Measurements from ENCODE around the gene XRCC1.
"Not testable (repeated sequence)": the region's sequence is repeated elsewhere in the genome, so short reads cannot be mapped to it uniquely, and the experiment has no call there.

The XRCC1 gene

GRCh38 chr19:43599635-43600295 is 24.4 kb upstream of the XRCC1 start:
- no peak for DNase-seq

DNA sequence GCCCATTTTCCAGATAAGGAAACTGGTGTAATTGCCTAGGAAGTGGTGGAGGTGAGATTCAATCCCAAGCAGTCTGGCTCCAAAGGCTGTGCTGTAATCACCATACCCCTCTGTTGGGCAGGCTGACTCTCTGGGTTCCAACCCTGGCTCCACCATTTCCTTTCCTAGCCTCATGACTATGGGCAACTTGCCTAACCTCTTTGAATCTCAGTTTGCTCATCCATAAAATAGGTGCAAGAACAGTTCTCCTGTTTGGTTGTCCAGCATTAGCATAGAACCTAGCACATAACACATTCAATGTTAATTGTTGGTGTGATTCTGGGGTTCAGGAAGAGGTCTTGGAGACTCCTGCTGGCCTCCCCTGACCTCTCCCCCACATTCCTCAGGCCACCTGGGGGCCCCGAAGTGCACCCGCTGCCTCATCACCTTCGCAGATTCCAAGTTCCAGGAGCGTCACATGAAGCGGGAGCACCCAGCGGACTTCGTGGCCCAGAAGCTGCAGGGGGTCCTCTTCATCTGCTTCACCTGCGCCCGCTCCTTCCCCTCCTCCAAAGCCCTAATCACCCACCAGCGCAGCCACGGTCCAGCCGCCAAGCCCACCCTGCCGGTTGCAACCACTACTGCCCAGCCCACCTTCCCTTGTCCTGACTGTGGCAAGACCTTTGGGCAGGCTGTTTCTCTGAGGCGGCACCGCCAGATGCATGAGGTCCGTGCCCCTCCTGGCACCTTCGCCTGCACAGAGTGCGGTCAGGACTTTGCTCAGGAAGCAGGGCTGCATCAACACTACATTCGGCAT is 23.3 kb upstream of the XRCC1 start:
- no peak for DNase-seq

GRCh38 chr19:43597876-43598275 is 22.5 kb upstream of the XRCC1 start:
- DNase-seq: no peak

- DNase-seq: no peak
These were observed 21.6 kb upstream of the XRCC1 start for GRCh38 chr19:43596842-43597461.

GRCh38 chr19:43595999-43596841 is 20.9 kb upstream of the XRCC1 start, which contains the start of the genes IRGQ and ZNF576:
Gene IRGQ, minus strand, starts transcription at chr19:43596134. Its CDS starts 796 bp downstream, at chr19:43595338.
Gene ZNF576, plus strand, starts transcription at chr19:43596595. Its CDS starts 514 bp downstream, at chr19:43597109.
- DNase-seq: peak; percentile 100

DNA sequence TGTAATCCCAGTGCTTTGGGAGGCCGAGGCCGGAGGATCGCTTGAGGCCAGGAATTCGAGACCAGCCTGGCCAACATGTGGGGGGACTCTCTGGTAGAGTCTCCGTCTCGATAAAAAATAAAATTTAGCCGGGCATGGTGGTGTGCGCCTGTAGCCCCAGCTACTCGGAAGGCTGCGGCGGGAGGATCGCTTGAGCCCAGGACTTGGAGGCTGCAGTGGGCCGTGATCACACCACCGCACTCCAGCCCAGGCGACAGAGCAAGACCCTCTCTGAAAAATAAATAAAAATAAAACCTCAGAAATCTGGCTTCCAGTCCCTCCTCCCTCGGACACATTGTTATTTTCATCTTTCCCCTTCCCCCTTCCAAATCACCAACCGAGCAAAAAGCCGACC is 20.3 kb upstream of the XRCC1 start:
- no peak for DNase-seq

GRCh38 chr19:43594710-43595604 is 19.6 kb upstream of the XRCC1 start:
- DNase-seq: peak; percentile 58 to 65

- no peak for DNase-seq
These were observed 18.9 kb upstream of the XRCC1 start for GRCh38 chr19:43594081-43594697.

DNA sequence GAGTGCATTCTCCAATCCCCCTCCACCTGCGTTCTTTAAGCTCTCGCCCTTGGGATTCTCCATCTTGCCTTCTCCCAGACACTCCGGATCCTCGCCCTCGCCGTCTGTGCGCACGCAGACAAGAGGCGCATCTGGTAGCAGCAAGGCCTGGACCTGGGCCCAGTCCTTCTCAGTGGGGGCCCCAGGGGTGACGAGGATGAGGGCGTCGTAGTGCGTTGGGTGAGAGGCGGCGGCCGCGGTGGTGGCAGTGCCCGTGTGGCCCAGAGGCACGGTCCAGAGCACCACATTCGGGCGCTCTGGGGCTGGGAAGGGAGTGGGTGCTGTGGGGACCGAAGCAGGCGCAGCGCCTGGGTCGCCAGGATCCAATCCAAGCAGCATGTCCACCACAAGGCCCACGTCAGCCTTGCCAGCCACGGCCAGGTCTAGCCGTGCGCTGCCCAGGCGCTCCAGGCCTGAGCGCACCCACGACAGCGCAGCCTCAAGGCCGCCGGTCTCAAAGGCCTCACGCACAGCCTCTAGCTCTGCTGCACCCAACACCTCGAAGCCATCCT is 17.5 kb upstream of the XRCC1 start:
- DNase-seq: no peak

- DNase-seq: no peak
These were observed 16.8 kb upstream of the XRCC1 start for GRCh38 chr19:43591904-43592772.

- DNase-seq: no peak
These were observed 14.4 kb upstream of the XRCC1 start for GRCh38 chr19:43589678-43590077.

DNA sequence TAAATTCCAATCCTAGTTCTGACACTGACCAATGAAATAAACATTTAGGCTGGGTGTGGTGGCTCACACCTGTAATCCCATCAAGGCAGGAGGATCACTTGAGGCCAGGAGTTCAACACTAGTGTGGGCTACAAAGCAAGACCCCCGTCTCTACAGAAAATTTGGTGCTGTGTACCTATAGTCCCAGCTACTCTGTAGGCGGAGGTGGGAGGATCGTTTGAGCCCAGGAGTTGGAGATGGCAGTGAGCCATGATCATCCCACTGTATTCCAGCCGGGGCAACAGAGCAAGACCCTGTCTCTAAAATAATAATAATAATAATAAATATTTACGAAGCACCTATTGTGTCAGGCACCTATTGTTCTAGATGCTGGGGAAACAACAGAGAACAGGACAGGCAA is 13.9 kb upstream of the XRCC1 start:
- no peak for DNase-seq

DNA sequence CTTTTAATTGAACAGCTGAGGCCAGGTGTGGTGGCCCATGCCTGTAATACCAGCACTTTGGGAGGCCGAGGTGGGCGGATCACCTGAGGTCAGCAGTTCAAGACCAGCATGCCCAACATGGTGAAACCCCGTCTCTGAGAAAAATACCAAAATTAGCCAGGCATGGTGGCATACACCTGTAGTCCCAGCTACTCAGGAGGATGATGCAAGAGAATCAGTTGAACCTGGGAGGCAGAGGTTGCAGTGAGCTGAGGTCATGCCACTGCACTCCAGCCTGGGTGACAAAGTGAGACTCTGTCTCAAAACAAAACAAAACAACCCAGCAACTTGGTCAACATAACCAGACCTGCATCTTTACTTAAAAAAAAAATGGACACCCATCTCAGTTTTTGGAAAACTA is 11.7 kb upstream of the XRCC1 start:
- not testable (repeated sequence) for DNase-seq

DNA sequence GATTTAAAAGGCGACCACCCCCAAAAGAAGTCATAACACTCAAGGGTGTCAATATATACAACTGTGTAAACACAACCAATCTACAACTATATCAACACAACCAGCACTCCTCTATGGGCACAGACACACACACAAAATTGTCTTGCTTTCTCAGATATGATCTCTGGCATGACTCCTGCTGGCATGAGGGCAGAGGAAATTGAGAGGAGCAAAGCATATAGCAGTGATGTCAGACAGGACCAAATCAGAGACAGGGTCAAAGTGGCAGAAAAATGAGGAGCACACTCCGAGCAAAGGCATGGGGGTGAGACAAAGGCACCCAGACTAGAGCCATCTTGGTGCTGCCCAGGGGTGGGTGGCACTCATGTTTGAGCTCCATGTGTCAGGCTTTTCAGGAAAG is 11.0 kb upstream of the XRCC1 start:
- DNase-seq: no peak

DNA sequence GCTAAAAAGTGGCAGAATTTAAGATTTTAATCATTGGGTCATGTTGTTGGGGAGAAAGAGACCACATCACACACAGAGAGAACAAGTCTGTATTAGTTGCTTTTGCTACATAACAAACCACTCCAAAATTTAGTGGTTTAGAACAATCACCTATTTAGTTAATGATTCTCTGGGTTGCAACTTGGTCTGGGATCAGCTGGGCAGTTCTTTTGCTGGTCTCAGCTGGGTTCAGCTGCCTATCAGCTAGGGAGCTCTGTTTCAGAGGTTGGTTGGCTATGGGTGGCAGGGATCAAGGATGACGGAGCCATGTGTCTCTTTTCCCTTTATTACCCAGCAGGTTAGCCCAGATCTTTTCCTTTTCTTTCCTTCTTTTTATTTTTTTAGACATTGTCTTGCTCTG is 9.2 kb upstream of the XRCC1 start:
- DNase-seq: no peak

- DNase-seq: no peak
These were observed 7.2 kb upstream of the XRCC1 start for GRCh38 chr19:43582495-43582894.

DNA sequence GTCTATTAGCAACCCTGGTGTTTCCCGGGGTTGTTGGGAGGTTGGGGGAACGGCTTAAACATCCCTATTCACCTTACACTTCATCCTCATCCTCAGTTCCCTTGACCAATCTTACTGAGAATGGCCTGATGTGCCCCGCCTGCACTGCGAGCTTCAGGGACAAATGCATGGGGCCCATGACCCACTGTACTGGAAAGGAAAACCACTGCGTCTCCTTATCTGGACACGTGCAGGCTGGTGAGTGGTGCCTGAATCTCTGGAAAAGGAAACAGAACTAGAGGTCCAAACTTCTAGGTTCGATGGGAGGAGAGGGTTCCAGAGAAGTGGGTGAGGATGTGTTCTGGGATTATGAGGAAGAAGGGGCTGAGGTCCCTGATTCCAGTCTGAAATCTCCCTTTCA is 6.1 kb upstream of the XRCC1 start:
- DNase-seq: no peak

DNA sequence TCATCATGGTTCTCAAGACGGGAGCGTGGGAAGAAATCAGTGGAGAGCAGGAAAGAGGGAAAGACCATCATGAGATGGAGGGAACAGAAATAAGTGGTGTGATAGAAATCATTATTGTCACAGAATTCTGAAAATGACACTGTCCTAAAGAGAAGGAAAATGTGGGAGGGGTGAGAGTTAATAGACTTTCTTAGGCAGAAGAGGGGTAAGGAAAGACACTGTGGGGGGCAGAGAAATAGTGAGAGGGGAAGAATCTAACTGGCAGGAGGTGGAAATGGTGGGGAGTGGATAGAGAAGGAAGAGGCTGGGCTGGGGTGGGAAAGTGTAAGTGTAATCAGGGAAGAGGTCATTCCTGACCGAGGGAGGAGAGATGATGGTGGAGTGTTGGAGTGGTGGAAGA is 3.5 kb upstream of the XRCC1 start:
- no peak for DNase-seq

- no peak for DNase-seq
These were observed 890 bp upstream of the XRCC1 start for GRCh38 chr19:43575955-43576878.

Measured in activated CD4-positive, alpha-beta T cell treated with anti-CD3 and anti-CD28 coated beads, Interleukin-2, amount 50 U/mL, for 4 hours (primary cell).